GM12892 (cell line): ENCODE data around the gene ATP11A.

Experiments
- POLR2A ChIP-seq: IDR thresholded peaks from 2 replicates; pipeline ENCODE4 v1.6.1; 2011; ENCODE audit warnings: low read depth, low read length, control low read depth
- POLR2AphosphoS5 ChIP-seq: IDR thresholded peaks from 2 replicates; pipeline ENCODE4 v1.6.1; 2011; ENCODE audit warnings: low read depth, low read length, control low read depth

DNA sequence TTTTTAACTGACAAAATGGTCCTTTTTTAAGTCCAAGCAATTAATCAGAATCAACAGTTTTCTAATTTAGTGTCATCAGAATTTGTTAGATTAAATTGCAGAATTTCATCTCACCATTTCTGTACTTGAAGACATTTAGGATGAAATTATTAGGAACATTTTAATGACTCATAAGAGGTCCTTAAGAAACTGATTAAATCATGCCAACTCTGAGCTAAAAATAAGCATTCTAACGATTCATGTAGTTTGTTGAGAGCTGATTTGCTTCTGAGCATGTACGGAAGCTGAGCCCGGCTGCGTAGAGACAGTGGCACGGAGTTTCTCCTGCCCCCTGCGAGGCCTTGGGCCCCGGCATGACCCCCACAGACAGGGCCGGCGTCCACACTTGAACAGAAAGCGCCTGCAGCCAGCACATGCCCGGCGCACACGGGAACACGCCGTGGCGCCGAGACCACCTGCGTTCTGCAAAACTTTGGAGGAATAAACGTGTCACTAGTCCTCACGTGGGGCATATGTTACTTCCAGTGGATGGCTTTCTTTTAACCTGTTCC is 189.5 kb downstream of the ATP11A start:
- TF ChIP-seq POLR2AphosphoS5 (no peak), POLR2A (no peak)
